Gastroesophageal sphincter (tissue), 3 donors: ENCODE data around the gene POLR2M.

Source experiments
- POLR2A ChIP-seq, 2 donors: fragments of 450-650 bp; IDR thresholded peaks; one replicate each; pipeline ENCODE4 v1.6.1; 2017; ENCODE audit warnings: antibody characterized with exemption in 2 of 2, mild to moderate bottlenecking in 2 of 2, moderate library complexity in 1 of 2
- POLR2AphosphoS5 ChIP-seq: sonication (generic); formaldehyde crosslinking; IDR thresholded peaks from one replicate; pipeline ENCODE4 v1.6.1; 2017; ENCODE audit warnings: antibody characterized with exemption
- TF ChIP-seq, protein P1 (sequence below), 4 experiments: fragments of 200-600 bp in 2 of 4; fragments of 450-650 bp in 2 of 4; sonication (generic) in 1 of 4; IDR thresholded peaks; one replicate each; pipeline ENCODE4 v1.5.1; 2017 to 2019; ENCODE audit warnings: antibody characterized with exemption in 4 of 4, mild to moderate bottlenecking in 2 of 4, moderate library complexity in 2 of 4

DNA sequence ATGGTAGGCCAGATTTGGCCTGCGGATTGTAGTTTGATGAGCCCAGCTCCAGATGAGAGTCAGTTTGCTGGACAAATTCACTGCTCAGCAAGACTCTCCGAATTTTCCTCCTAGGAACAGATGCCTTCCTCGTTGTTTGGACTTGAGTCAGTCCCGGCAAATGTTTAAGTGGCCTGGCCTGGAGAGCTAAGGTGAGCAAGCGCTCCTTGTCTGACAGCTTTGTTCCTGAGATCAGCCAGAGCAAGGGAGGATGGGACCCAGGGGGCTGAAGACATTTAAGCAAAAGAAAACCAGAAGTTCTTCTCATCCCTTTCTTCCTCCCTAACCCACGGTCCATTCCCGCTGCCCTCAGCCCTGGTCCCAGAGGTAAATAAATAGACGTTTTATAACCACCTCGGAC is 40.3 kb downstream of the POLR2M start:
- no peak for TF ChIP-seq POLR2A (IDR thresholded peaks at IDR 0.05)
- TF ChIP-seq, protein P1, sequence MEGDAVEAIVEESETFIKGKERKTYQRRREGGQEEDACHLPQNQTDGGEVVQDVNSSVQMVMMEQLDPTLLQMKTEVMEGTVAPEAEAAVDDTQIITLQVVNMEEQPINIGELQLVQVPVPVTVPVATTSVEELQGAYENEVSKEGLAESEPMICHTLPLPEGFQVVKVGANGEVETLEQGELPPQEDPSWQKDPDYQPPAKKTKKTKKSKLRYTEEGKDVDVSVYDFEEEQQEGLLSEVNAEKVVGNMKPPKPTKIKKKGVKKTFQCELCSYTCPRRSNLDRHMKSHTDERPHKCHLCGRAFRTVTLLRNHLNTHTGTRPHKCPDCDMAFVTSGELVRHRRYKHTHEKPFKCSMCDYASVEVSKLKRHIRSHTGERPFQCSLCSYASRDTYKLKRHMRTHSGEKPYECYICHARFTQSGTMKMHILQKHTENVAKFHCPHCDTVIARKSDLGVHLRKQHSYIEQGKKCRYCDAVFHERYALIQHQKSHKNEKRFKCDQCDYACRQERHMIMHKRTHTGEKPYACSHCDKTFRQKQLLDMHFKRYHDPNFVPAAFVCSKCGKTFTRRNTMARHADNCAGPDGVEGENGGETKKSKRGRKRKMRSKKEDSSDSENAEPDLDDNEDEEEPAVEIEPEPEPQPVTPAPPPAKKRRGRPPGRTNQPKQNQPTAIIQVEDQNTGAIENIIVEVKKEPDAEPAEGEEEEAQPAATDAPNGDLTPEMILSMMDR (IDR thresholded peaks at IDR 0.05): no peak
- no peak for TF ChIP-seq POLR2AphosphoS5
